A549 treated with dexamethasone at 1 μM for 4 hours (cell line): ENCODE data around the gene FBXO31. TPM values are rescaled to one million over a fixed set of nuclear protein-coding genes. Genes with fewer than 3 reads are reported as not detected.

Experiments
- total RNA-seq: library from RNA; stranded (reverse); fragments of 200-300 nt; extraction: Qiagen RNA extraction; gene quantifications from 5 replicates; pipeline ENCODE4 v1.2.3, GENCODE V29; 2022

Gene FBXO31, protein sequence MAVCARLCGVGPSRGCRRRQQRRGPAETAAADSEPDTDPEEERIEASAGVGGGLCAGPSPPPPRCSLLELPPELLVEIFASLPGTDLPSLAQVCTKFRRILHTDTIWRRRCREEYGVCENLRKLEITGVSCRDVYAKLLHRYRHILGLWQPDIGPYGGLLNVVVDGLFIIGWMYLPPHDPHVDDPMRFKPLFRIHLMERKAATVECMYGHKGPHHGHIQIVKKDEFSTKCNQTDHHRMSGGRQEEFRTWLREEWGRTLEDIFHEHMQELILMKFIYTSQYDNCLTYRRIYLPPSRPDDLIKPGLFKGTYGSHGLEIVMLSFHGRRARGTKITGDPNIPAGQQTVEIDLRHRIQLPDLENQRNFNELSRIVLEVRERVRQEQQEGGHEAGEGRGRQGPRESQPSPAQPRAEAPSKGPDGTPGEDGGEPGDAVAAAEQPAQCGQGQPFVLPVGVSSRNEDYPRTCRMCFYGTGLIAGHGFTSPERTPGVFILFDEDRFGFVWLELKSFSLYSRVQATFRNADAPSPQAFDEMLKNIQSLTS
- total RNA-seq: 18.3 to 31.4 TPM (median 27.9 TPM) in 5 replicates

DNA sequence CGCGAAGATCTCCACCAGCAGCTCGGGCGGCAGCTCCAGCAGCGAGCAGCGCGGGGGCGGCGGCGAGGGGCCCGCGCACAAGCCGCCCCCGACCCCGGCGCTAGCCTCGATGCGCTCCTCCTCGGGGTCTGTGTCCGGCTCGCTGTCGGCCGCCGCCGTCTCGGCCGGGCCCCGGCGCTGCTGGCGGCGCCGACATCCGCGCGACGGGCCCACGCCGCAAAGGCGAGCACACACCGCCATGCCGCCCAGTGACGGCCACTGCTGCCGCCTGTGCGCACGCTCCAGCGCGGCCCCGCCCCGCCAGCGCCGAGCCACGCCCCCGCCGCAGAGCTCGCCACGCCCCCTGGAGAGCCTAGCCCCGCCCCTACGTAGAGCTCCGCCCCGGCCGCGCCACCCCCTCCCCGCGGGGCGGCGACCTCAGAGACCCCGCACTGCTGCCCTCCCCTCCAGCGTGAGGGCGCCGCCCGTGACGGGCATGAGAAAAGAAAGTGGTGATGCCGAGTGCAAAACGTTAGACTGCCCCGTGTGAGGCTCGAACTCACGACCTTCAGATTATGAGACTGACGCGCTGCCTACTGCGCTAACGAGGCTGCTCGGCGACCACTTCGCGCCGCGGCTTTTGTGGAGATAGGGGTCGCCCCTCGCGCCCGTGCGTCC lies at the start of gene FBXO31:
FBXO31 (minus strand) TSS at position 272 of the 657 bp plus-strand sequence; CDS start at position 240, 32 bp downstream.

DNA sequence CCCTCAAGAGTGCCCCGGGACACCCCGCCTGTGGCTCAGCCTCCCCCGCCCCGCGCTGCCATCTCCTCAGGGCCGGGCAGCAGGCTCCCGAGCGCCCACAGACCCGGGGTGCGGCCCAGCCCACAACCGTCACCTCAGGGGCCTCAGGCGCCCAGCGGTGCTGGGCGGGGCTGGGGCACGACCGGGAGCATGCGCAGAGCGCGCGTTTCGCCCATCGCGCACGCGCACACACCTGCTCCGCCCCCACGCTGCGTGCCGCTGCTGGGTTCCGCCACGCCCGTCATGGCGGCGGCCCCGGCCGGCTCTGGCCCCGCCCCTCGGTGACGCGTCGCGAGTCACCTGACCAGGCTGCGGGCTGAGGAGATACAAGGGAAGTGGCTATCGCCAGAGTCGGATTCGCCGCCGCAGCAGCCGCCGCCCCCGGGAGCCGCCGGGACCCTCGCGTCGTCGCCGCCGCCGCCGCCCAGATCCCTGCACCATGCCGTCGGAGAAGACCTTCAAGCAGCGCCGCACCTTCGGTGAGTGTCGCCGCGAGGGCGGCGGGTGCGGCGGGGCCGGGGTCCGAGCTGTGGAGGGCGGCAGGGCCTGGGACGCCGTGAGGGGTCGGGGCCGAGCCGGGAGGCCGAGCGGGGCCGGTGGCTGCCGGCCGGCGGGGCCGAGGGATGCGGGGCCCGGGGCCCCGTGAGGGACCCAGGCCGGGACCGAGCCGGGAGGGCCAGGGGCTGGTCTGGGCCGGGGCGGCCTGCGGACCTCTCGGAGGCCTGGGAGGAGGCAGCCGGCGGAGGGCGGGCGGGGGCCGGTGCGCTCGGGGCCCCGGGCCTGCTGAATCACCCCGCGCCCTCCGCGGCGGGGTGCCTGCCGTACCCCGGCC lies 8.6 kb upstream of the FBXO31 start, which contains the start of gene MAP1LC3B:
MAP1LC3B (plus strand) TSS at position 387 of the 871 bp plus-strand sequence; CDS start at position 479, 92 bp downstream.

DNA sequence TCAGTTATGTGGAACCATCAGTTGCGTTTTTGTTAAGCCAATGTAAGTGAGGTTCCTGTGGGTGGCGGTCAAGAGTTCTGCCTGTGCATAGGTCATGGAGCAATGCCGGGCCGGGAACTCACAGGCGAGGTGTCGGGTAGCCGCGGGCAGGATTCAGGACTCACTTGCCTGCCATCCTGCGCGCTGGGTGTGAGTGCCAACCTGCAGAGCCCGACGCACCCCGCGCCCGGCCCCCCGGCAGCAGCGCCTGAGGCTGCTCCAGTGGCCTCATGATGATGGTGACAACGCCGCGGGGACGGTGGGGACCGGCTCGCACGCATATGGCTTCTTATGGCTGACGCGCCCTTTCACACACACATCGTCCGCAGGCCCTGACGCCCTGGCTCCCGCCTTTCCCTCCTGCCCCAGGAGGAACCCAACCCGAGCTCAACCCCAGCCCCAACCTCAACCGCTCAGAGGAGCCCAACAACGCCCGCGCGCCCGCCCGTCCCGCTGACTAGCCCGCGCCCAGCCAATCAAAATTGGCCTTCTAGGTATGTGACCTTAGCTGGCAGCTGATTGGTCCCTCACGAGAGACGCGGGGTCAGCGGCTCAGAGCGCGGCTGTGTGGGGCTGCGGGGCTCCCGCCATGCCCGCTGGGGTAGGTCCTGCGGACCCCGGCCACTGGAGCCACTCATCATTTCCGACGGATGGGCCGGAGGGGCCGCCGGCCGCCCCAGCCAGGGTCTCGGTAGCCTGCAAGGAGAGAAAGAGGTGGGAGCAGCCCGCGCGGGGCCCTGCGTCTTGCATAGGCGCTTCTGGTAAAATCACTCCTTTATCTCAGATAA lies 66.4 kb downstream of the FBXO31 start, which contains the start of gene C16orf95:
C16orf95 (minus strand) TSS at position 470 of the 827 bp plus-strand sequence; CDS start at position 320, 150 bp downstream.

Other genes with a start within 250 kb of the FBXO31 start
- gene C16orf95, start 66.4 kb downstream of the FBXO31 start, total RNA-seq: 5.1 to 6.1 TPM (median 5.6 TPM) in 5 replicates
- 76.2 to 96.7 TPM (median 80.7 TPM) in 5 replicates for gene MAP1LC3B, start 8.6 kb upstream of the FBXO31 start, total RNA-seq
- 6.0 to 10.3 TPM (median 9.4 TPM) in 5 replicates for gene ZCCHC14, start 109.2 kb upstream of the FBXO31 start, total RNA-seq
- gene JPH3, start 218.7 kb upstream of the FBXO31 start, total RNA-seq: 1.5 to 2.3 TPM (median 2.1 TPM) in 5 replicates